ENCODE data around the gene RIMBP3B.
"Not testable (repeated sequence)": the region's sequence is repeated elsewhere in the genome, so short reads cannot be mapped to it uniquely, and the experiment has no call there.

DNA sequence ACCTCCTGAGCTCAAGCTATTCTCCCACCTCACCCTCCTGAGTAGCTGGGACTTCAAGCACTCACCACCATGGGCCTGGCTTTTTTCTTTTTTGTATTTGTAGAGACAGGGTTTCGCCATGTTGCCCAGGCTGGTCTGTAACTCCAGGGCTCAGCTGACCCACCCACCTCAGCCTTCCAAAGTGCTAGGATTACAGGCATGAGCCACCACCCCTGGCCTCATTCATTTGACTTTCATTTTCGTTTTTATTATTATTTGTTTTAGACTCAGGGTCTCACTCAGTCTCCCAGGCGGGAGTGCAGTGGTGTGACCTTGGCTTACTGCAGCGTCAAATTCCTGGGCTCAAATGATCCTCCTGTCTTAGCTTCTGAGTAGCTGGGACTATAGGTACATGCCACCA, 24.2 kb downstream of the RIMBP3B start:
- not testable (repeated sequence) for TF ChIP-seq PAX5 (IDR thresholded peaks at IDR 0.05; ENCODE audit: borderline replicate concordance, low read depth, low read length); MXI1 (IDR thresholded peaks at IDR 0.05; ENCODE audit: low read depth, low read length)
